Bone marrow (tissue), 2 donors: ENCODE data around the gene PHYHD1.
A peak's percentile ranks its signal among the peaks of the same experiment; 100 is the strongest.
"Not testable (repeated sequence)": the region's sequence is repeated elsewhere in the genome, so short reads cannot be mapped to it uniquely, and the experiment has no call there.

Source experiments
- DNase-seq, 2 donors: peaks; one replicate each; lab custom pipeline; 2025; lab: John Stamatoyannopoulos, UW

PHYHD1 gene

GRCh38 chr9:128921881-128922763, 1.3 kb downstream of the PHYHD1 start:
- DNase-seq: peak in 1 of 2 donors; percentile 4

GRCh38 chr9:128923493-128923883, 2.7 kb downstream of the PHYHD1 start:
- DNase-seq: no peak

GRCh38 chr9:128927731-128928411, 7.1 kb downstream of the PHYHD1 start:
- DNase-seq: peak in 1 of 2 donors; percentile 3

GRCh38 chr9:128928624-128929023, 7.8 kb downstream of the PHYHD1 start:
- no peak for DNase-seq

- no peak for DNase-seq
These were observed 8.8 kb downstream of the PHYHD1 start for GRCh38 chr9:128929560-128929959.

GRCh38 chr9:128933731-128934130, 12.9 kb downstream of the PHYHD1 start:
- DNase-seq: no peak

GRCh38 chr9:128936171-128936865, 15.5 kb downstream of the PHYHD1 start:
- DNase-seq: no peak

- DNase-seq: no peak
These were observed 16.8 kb downstream of the PHYHD1 start for GRCh38 chr9:128937310-128938165.

GRCh38 chr9:128940271-128940921, 19.6 kb downstream of the PHYHD1 start:
- no peak for DNase-seq

- DNase-seq: no peak
These were observed 20.4 kb downstream of the PHYHD1 start for GRCh38 chr9:128940946-128941755.

- no peak for DNase-seq
These were observed 23.2 kb downstream of the PHYHD1 start for GRCh38 chr9:128943832-128944620.

GRCh38 chr9:128944966-128945365, 24.2 kb downstream of the PHYHD1 start:
- not testable (repeated sequence) for DNase-seq

GRCh38 chr9:128945798-128946501, 25.2 kb downstream of the PHYHD1 start:
- no peak for DNase-seq

- DNase-seq: no peak
These were observed 25.9 kb downstream of the PHYHD1 start for GRCh38 chr9:128946571-128947276.

GRCh38 chr9:128947277-128947526, 26.4 kb downstream of the PHYHD1 start:
- DNase-seq: no peak

GRCh38 chr9:128947527-128948301, 26.9 kb downstream of the PHYHD1 start, which contains the start of the genes DOLK and NUP188:
DOLK (minus strand) TSS chr9:128947603; CDS start chr9:128947303, 300 bp downstream.
NUP188 (plus strand) TSS chr9:128947699; CDS start chr9:128947720, 21 bp downstream.
- DNase-seq: peak; percentile 83 to 96

- not testable (repeated sequence) for DNase-seq
These were observed 40.6 kb downstream of the PHYHD1 start for GRCh38 chr9:128961403-128961802.
